CD4-positive, alpha-beta T cell treated with Interleukin-15 for 4 hours (primary cell): Measurements from ENCODE around the gene NOL12.

ENCODE experiments used
- DNase-seq: peaks from one replicate; pipeline ENCODE4 v3.0.0-alpha.2; 2020; ENCODE audit warnings: low spot score

Gene NOL12

DNA sequence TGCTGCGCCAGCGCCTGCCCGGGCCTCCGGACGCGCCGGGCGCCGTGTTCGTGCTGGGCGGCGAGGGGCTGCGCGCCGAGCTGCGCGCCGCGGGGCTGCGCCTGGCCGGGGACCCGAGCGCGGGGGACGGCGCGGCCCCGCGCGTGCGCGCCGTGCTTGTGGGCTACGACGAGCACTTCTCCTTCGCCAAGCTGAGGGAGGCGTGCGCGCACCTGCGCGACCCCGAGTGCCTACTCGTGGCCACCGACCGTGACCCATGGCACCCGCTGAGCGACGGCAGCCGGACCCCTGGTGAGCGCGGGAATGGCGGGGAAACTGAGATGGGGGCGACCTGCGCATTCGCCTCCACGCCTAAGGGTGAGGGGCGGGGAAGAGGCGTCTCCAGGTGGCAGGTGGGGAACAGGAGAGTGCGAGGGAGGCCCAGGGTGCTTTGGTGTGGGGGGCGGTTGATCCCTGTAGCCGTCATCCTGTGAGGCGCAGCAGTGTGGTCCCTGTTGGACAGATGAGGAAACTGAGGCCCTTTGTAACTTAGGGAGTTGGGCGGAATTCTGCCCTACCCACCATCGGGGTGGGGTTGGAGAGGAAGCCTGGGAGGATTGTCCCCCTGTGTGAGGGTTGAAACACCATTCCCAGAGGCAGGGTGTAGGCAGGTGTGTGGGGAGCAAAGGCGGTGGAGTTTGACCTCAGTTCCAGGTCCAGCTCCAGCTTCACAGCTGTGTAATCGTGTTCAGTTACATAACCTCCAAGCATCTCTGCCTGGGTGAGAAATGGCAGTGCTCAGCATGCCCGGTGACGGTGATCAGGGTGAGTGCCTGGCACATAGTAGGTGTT lies 26.9 kb upstream of the NOL12 start:
- no peak for DNase-seq

DNA sequence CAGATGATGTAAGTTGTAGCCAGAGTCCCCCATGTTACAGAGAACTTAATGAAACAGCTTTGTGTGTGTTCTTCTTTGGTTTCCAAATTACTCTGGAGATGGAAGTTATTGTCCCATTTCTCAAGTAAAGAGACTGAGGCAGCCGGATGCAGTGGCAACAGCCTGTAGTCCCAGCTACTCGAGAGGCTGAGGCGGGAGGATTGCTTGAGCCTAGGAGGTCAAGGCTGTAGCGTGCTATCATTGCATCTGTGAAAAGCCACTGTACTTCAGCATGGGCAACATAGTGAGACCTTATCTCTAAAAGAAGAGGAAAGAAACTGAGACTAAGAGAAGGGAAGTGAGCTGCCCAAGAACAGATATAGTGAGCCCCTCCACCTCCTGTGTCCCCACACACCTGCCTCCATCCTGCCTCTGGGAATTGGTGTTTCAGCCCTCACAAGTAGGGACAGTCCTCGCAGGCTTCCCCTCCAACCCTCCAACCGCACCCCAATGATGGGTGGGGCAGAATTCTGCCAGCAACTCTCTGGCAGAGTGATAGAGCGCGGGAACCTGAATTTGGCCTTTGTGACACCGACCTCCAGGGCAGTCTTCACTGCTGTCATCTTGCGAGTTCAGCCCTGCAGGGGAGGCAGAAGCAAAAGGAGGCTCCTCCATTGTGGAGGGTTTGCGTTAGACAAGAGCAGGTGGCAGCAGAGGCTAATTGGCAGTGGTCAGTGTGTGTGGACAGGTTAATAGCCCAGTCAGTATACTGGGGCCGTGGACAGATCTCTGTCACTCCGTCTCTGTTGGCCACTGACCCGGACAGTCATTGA lies 26.0 kb upstream of the NOL12 start:
- DNase-seq = no peak

DNA sequence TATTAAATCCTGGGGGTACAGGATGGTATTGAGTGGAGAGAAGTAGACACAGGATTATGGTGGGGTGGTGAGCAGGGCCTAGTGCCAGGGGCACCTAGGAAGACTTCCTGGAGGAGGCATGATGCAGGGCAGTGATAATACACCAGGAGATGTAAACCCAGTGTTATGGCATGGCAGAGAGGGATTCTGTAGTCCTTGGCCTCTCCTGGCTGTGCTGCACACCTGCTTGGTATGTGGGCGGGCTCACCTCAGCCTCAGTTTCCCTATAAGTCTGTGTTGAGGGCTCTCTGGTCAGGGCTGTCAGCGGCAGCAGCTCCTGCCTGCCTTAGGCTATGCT lies 25.5 kb upstream of the NOL12 start:
- no peak for DNase-seq

DNA sequence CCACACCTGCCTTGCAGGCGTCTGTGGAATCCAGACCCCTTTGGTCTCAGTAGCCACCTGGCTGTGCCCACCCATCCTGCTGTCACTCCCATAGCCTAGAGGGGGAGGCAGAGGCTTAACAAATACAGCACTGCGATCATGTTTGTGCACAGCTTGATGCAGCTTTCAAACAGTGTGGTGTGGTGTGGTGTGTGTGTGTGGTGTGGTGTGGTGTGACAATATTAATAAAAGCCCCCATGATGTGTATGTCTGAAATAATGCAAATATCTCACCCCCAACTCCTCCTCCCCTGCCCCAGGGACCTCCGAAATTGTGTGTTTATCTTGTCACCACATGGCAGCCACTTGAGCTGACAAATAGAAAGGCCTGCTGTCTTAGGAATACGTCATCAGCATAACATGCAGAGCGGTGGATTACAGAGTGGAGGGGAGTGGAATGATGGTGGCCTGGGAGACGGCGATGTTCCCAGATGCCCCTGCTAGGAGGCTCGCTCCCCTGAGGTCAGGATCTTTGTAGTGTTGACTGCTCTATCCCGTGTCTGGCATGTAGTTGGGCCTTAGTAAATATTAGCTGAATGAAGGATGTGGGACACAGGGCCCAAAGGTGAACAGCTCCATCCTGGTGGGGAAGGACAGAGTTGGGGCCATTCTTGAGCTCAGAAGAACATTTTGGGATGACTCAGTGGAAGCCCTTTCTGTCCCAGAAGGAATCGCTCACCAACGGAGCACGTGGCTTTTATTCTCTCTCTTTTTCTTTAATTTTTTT lies 24.8 kb upstream of the NOL12 start:
- peak; percentile 43 for DNase-seq

DNA sequence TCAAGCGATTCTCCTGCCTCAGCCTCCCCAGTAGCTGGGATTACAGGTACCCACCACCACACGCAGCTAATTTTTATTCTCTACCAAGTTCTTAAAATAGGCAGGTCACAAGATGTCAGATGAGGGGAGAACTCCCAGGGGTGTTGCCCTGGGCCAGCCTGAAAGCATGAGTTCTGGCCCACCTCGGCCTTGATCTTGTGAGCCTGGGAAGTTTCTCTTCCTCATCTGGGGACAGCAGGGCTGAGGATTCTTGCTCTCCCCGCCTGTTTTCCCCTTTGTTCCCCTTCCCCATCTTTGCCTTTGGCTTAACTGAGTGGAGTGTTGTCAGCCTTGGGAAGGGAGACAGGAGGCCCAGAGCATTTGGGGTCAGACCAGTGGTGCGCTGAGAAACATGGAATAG lies 24.1 kb upstream of the NOL12 start:
- DNase-seq = no peak

DNA sequence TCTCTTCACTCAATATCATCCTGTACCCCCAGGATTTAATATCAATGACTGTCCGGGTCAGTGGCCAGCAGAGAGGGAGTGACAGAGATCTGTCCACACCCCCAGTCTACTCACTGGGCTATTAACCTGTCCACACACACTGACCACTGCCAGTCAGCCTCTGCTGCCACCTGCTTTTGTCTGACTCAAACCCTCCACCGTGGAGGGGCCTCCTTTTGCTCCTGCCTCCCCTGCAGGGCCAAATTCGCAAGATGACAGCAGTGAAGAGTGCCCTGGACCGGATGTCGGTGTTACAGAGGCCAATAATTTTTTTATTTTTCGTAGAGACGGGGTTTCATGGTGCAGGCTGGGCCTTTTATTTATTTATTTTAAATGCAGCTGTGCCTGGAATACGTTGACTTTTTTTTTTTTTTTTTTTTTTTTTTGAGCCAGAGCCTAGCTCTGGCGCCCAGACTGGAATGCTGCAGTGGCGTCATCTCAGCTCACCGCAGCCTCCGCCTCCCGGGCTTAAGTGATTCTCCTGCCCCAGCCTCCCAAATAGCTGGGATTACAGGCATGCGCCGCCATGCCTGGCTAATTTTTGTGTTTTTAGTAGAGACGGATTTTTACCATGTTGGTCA lies 22.5 kb upstream of the NOL12 start:
- no peak for DNase-seq

DNA sequence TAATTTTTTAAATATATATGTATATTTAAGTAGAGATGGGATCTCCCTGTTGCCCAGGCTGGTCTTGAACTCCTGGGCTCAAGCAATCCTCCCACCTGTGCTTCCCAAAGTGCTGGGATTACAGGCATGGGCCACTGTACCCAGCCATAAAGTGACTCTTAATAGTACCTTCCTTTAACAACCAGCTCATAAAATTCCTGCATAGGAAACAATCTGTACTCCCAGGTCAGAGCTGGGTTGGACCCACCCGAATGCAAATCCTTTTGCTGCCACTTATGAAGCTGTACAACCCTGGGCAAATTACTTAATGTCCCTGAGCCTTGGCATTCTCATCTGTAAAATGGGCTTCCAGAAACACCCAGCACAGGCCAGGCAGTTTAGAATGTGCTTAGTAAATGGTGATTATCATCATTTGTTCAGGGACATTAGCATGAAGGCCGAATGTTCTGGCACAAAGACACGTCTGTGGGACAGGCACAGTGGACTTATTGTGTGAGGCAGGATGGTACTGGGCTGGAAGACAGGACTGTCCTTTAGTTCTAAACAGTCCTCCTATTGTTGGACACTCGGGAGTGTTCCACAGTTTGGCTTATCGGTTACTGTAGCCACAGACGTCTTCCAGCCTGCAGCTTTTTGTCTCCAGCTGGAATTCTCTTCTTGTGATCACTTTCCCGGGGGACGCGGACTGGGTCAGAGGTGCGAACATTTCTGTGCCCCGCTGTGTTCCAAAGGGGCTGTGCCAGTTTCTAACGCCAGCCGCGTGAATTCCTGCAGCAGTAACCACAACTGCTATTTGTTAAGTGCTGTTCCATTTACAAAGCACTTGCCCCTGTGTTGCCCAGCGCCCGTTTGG lies 21.7 kb upstream of the NOL12 start:
- DNase-seq = no peak

DNA sequence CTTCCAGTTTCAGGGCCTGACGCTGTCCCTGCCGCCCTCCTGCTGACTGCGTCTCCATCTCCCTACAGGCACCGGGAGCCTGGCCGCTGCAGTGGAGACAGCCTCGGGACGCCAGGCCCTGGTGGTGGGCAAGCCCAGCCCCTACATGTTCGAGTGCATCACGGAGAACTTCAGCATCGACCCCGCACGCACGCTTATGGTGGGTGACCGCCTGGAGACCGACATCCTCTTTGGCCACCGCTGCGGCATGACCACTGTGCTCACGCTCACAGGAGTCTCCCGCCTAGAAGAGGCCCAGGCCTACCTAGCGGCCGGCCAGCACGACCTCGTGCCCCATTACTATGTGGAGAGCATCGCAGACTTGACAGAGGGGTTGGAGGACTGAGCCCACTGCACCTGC lies 20.7 kb upstream of the NOL12 start:
- no peak for DNase-seq

DNA sequence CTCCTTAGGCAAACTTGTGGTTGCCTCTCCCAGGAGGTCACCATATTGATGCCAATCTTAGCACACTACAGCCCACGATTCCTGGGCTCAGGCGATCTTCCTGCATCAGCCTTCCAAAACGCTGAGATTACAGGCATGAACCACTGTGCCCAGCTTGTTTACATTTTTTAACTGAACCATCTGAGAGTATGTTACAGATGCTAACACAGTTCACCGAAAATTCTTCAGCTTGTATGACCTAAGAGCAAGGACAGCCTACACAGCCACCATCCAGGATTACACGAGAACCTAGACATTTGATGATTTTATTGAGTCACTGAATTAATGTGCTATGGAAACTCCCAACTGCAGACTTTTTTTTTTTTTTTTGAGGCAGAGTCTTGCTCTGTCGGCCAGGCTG lies 16.6 kb upstream of the NOL12 start:
- no peak for DNase-seq

DNA sequence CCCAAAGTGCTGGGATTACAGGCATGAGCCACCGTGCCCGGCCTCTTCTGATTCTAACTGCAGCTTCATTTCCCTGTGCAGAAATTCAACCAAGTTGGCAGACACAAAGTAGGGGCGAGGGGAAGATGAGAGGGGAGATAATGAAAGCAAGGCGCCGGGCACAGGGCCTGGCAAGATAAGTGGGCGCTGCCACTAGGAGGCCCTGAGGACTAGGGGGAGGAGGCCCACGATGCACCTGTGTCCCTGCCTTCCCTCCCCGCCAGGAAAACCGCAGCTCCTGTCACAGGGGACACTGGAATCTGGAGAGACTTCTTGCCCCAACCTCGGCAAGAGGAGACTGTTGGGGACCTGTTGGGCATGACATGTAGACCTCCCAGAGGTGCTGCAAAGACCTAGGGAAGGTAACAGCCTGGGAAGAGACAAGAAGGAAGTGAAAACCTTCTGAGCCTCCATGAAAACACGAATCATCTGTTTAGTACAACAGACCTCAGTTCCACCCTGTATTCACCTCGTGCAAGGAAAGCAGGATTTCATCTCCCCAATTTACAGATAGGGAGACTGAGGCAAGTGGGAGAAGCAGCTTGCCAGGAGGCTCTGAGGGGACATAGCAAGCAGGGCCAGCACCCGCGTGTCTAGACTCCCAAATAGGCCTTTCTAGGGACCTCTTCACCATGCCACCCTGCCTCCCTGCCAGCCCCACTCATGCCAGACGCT lies 13.8 kb upstream of the NOL12 start:
- no peak for DNase-seq

DNA sequence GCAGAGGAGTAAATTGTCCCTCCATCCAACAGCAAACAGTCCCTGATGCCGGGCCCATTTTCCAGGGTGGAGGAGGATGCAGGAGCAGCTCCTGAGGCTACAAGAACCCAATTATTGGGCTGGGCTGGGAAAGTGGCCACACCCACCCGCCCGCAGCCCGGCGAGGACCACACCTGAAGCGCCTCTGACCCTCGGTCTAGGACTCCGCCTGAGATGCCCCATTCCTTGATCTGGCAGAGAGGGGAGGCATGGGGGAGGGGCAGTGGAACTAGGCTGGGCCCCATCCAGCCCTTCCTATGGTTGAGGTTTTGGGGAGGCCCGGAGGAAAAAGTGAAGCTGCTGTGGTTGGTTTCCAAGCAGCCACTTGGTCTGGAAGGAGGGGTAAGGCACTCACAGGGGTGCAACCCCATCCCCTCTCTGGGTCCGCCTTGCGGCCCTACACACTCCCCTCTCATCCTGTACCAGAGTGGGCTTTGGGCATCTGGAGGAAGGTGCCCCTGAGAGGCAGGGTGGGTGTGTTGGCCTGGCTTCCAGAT lies 13.2 kb upstream of the NOL12 start:
- DNase-seq = no peak

DNA sequence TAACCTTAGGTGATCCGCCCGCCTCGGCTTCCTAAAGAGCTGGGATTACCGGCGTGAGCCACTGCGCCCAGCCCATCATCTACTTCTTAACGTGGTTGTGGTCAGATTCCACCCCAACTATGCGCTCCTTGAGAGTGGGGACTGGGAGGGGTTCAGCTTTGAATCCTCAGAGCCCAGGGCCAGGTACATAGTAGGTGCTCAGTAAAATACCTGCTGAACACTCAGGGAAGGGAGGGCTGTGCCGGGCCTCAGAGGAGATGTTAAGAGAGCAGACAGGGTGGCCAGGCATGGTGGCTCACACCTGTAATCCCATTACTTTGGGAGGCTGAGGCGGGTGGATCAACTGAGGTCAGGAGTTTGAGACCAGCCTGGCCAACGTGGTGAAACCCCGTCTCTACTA lies 11.9 kb upstream of the NOL12 start:
- no peak for DNase-seq

DNA sequence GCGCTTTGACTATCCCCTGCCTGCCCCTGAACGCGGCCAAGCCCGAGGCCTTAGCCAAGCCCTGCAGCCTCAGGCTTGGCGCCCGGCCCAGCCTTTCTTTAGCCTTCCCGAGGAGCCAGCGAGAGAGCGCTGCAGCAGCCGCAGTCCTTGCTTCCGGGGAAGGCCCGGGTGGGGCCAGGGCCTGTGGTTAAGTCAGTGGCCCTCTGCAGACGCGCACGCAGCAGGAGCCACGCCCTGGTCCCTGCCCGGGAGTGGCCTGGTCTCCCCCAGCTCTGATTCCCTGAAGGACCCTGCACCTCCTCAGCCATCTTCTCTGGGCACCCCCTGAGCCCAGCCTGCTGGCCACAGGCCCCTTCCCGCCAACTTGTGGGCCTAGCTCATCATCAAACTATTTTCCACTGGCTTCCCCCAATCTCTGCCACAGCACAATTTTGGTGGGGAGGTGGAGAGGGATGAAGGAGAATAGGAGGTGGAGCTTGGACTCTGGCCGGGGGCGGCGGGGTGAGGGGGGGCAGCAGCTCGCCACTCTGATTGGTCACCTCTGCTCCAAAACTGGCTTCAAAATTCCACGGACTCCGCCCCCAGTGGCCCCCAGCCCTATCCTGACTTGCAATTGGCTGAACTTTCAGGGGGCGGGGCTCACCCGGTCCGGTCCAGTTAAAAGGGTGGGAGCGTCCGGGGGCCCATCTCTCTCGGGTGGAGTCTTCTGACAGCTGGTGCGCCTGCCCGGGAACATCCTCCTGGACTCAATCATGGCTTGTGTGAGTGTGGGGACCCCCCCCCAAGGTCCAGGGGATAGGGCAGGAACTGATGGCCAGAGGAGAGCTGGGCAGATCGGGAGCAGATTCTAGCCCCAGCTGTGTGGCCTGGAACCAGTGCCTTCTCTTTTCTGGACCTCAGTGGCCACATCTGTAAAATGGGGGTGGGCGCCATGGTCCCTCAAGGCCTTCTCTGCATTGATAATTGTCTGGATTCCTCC lies 10.9 kb upstream of the NOL12 start, which contains the start of gene LGALS1:
Gene LGALS1 (plus strand): TSS at position 686 of the 979 bp plus-strand sequence. CDS start 67 bp downstream, at position 753.
- DNase-seq = peak; percentile 68

DNA sequence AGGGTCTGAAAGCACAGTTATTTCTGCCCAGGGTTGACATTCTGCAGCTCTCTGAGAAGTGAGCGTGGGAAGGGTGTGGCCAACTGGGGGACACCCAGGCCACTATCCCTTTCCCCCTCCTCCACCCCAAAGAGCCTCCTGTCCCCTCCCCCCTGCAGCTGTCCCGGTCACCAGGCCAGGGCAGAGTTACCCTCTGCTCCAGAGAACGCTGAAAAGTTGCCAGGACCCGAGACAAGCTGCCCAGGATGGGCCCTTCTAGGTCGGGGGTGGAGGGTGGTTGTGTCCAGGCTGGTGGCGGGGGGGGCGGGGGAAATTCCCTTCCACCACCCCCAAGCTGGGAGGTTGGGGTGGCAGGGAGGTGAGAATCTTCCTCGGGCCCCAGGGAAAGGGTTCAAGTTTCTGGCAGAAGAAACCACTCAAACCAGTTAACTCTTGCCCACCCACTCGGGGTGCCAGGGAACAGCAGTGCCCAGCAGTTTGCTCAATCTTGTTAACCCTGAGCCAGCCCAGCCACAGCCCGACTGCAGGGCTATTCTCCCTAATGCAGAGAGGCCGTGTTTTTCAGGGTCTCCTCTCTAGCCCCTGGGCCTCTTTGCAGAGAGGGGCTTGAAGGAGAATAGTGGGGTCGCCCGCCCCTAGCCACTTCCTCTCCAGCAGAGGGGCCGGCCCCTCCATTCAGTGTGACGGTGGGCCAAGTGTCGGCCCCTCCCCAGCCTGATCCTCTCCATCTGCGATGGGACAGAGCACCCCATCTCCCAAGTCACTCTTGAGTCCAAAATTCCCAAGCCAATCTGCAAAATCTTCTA lies 10.0 kb upstream of the NOL12 start:
- DNase-seq = peak; percentile 30

DNA sequence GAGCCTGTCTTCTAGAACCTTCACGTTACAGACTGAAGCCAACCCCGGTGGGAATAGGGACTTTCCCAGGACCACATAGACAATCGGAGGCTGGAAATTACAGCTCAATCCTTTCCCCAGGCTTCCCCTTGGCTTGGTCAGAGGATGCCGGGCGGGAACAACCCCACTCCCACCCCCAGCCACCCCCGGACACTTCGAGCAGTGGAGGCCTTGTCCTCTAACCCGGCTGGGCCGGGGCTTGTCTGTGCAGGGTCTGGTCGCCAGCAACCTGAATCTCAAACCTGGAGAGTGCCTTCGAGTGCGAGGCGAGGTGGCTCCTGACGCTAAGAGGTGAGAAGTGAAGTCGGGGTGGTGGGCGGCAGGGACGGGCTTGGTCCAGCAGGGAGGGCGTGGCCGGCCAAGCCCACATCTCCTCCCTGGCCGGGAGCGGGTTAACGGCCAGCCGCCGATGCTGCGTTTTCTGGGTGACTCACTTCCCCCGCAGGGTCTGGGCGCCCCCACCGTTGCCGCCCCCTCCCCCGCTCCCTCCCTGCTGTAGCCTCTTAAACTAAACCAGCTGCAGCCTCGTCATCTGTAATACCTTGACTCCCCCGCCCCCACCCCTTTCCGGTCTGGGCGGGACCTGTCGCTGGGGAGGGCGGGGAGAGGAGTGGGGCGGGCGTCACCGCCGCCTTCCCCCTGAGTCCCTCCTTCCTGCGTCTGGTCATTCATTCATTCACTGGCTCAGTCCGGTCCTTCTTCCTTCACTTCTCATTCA lies 9.2 kb upstream of the NOL12 start:
- DNase-seq = peak; percentile 95

DNA sequence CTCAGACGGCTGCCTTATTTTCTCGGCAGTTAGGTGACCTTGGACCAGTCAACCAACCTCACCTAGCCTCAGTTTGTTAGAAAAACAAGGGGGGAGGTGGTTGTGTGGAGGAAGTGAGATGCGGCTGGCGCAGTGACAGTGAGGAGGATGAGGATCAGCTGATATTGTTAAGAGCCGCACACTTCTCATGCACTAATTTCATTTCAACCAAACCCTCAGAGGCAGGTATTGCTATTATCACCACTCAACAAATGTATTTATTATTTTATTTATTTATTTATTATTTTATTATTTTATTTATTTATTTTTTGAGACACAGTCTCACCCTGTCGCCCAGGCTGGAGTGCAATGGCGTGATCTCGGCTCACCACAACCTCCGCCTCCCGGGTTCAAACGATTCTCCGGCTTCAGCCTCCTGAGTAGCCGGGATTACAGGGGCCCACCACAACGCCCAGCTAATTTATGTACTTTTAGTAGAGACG lies 8.6 kb upstream of the NOL12 start:
- DNase-seq = no peak

DNA sequence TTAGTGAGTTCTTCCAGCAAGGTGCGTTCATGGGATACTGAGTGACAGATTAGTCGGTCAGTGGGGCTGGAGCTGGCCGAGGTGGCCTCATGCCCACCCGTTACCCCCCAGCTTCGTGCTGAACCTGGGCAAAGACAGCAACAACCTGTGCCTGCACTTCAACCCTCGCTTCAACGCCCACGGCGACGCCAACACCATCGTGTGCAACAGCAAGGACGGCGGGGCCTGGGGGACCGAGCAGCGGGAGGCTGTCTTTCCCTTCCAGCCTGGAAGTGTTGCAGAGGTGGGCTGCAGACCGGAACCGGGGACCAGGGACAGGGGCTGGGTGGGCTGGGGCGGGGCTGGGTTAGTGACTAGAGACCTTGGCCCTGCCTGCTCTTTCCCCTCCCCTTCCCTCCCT lies 7.8 kb upstream of the NOL12 start:
- DNase-seq = no peak
